ENCODE results near the gene ARTN.
A peak's percentile ranks its signal among the peaks of the same experiment; 100 is the strongest.

Gene ARTN

DNA sequence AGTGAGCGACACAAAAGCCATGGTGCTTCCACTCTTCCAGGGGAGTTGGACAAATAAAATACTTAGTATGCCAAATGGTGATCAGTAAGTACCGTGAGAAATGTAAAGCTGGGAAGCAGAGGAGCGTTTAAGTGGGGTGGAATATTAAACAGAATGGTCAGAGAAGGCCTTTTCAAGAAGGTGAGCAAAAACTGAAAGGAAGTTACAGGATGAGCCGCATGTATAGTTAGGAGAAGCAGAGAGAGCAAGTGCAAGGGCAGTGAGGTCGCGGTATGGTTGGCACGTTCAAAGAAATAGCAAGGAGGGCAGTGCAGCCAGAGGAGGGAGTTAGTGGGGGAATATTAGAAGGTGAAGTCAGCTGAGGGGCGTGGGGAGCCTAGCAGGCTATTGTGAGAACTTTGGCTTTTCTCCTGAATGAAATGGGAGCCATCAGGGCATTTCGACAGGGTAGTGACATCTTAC, 40.4 kb downstream of the ARTN start:
- DNase-seq: peak in 1 of 5 donors; percentile 7

DNA sequence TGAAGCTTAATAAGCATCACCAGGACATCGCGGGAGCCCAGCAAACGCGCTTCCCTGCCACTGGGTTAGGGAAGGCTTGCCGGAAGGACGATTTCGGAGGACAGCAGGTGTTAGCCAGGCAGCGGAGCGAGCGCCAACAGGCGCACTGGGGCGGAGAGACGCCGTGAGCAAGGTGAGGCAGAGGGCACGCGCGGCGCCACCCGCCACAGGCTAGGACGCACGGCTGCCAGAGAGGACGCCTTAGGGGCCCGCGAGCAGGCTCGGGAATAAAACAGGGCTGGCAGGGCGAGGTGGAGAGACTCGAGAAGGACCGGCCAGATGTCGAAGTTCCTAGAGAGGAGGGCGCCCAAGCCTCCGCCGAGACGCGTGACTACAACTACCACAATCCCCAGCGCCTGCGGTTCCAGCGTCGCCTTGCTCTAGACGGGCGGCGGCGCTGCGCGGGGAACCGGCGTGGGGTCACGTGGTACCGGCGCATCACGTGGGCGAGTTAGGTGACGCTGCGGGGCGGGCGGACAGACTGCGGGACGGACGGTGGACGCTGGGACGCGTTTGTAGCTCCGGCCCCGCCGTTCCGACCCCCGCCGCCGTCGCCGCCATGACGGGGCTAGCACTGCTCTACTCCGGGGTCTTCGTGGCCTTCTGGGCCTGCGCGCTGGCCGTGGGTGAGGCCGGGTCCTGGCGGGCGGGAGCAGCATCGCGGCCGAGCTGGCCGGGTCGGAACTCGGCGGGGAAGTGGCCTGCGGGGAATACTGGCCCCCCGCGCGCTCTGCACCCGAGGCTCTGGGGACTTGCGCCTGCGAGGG, 41.0 kb downstream of the ARTN start, which contains the start of gene ATP6V0B:
Gene ATP6V0B, plus strand, starts transcription at position 518 of the 806 bp plus-strand sequence. Its CDS starts 81 bp downstream, at position 599.
- DNase-seq: peak; percentile 83 to 93 (median 92)

DNA sequence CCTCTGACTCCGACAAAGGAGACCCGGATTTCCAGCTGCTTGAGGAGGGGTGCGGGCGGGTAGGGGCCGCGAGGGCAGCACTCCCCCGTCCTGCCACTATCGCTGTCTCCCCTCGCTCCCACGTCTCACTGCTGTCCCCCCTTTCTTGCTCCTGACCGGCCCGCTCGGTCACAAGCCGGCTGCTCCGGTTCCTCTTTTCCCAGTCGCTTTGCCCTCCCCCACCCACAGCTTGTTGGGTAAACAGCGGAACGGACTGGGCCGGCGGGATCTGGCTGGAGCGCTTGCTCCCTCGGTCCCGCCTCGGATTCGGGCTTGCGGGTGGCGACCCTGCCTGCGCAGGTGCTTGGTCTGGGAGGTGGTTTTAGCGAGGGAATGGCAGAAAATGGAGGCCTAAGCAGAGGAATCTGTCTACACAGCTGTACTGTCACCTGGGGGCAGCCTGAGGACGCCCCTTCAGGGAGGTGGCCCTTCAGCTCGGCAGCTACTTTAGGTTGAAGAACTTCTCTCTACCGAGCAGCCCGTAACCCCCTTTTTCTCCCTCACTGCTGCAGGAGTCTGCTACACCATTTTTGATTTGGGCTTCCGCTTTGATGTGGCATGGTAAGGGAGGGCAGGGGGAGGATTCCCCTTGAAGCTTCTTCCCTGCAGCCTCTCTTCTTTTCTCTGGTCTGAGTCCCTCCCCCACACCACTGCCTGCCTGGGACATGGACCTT, 41.8 kb downstream of the ARTN start:
- peak in 2 of 5 donors; percentile 29 to 48 for DNase-seq

DNA sequence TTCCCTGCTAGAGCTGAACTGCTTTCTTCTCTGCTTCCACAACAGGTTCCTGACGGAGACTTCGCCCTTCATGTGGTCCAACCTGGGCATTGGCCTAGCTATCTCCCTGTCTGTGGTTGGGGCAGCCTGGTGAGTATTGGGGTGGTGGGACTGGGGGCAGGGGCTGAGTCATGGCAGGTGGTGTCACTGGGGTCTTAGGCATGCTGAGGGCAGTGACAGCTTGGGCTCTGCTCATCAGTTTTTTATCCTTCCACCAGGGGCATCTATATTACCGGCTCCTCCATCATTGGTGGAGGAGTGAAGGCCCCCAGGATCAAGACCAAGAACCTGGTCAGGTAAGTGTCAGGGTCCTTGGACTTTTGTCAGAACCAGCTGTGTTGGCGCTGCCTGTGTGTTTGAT, 42.4 kb downstream of the ARTN start:
- DNase-seq: no peak

DNA sequence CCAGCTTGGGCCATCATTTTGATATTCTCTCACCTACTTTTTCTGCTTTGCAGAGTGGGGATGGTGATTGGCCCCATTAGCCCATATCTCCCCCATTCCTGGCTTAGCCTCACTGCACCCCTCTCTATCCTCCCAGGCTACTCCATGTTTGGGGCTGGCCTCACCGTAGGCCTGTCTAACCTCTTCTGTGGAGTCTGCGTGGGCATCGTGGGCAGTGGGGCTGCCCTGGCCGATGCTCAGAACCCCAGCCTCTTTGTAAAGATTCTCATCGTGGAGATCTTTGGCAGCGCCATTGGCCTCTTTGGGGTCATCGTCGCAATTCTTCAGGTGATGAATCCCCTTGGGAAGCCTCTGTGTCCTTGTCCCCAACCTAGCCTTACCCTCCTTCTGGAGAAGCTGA, 43.3 kb downstream of the ARTN start:
- DNase-seq: no peak

DNA sequence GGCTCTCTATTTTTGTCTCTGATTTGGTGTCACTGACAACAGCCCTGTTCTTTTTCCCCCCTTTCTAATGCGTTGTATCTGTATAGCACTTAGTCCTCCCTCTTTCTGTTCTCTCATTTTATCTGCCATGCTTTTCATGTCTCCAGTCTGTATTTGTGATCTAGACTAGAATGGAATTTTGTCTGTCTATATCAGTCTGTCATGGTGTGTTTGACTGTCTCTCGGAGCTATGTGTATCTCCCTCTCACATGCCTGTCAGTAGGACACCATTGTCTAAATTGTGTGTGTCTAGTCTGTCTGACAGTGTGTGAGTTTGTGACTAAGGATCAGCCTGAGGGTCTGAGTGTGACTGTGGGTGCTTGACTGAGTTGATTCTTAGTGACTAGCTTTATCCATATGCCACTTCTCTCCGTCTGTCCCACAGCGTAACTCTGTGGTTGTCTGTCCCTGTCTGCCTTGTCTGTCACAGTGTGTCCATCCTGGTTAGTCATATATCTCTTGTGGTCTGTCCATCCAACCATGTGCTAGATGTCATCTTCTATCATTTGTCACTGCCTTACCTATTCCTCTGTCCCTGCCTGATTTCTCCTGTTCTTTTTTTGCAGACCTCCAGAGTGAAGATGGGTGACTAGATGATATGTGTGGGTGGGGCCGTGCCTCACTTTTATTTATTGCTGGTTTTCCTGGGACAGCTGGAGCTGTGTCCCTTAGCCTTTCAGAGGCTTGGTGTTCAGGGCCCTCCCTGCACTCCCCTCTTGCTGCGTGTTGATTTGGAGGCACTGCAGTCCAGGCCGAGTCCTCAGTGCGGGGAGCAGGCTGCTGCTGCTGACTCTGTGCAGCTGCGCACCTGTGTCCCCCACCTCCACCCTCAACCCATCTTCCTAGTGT, 44.0 kb downstream of the ARTN start:
- DNase-seq: no peak

DNA sequence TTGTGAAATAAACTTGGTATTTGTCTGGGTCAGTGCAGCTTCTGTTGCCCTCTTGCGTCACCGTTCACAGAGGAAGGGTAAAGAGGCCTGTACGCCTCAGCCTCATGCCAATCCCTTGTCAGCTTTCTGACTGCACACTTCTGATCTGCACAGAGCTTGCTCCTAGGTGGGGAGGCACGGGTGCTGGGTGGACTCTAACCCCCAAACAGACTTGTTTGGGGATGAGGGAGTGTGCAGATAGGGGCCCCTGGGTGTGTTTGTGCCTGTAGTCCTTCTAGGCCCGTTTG, 44.6 kb downstream of the ARTN start:
- no peak for DNase-seq

DNA sequence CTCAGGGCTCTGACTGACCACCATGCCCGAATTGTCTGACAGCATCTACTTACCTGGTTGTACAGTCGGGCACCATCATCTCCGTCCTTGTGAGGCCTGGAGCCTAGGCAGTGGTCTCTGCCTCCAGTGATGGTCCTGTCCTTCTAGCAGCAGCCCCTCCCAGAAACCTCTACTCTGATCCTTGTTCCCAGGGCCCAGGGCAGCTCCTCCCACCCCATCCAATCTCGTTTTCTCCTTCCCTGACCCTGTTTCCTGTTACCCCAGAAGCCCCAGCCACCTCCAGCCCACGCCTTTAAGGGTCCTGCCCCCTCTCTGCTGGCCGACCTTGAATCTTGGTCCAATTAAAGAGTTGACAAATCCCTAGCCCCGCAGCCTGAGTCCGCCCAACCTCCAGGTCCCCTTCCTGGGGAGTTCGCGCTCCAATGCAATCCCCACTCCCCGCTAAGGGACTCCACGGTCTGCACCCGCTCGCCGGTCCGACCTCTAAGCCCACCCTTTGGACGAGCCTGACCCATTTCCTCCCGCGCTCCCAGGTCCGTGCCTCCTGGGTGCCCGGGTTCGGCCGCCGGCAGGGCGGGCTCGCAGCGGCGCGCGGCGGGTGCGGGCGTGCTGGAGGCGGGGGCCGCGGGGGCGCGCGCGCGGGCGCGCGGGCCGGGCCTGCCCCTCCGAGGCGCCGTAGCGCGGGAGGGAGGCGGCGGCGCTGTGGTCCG, 45.1 kb downstream of the ARTN start, which contains the start of gene B4GALT2:
Gene B4GALT2, plus strand, starts transcription at position 660 of the 710 bp plus-strand sequence. CDS start 1,951 bp downstream, outside the sequence.
- DNase-seq: peak in 1 of 5 donors; percentile 35

DNA sequence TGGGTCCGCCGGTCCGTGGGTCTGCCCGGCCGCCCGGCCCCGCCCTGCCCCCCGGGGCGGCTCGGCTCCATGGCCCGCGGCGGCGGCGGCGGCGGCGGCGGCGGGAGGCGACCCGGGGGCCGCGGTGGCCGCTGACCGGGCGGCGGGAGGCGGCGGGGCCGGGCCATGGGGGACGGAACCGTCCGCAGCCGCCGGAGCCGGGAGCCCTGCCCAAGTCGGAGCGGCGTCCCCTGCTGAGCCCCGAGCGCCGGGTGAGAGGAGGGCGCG, 45.6 kb downstream of the ARTN start:
- no peak for DNase-seq

DNA sequence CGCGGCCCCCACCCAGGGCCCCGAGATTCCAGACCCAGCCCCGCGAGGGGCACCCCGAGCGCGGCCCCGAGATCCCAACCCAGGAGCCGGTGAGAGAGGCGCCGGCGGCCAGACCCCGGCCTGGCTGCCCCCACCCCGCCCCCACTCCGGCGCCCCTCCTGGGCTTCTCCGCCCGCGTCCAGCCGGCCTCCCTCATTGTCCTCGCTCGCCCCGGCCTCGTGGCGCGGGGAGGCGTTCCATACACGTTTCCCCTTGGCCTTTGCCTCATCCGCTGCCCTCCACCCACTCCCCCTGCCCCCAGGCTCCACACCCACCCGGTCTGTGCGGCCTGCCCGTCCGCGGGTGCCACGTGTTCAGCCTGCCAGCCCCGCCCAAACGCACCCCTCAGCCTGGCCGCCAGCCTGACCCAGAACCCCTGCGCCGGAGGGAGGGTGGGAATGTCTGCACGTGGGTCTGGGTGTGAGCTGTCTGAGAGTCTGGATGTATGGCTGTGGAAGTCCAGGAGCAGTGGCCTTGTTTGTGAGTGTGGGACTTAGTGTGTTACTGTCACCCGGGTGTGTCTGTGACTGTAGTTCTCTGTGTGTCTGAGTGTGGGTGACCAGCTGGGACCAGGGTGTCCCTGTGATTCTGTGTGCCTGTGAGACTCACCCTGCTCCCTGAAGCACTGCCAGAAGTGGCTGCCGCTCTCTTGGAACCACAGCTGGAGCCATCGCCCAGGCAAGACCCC, 46.1 kb downstream of the ARTN start:
- DNase-seq: no peak

DNA sequence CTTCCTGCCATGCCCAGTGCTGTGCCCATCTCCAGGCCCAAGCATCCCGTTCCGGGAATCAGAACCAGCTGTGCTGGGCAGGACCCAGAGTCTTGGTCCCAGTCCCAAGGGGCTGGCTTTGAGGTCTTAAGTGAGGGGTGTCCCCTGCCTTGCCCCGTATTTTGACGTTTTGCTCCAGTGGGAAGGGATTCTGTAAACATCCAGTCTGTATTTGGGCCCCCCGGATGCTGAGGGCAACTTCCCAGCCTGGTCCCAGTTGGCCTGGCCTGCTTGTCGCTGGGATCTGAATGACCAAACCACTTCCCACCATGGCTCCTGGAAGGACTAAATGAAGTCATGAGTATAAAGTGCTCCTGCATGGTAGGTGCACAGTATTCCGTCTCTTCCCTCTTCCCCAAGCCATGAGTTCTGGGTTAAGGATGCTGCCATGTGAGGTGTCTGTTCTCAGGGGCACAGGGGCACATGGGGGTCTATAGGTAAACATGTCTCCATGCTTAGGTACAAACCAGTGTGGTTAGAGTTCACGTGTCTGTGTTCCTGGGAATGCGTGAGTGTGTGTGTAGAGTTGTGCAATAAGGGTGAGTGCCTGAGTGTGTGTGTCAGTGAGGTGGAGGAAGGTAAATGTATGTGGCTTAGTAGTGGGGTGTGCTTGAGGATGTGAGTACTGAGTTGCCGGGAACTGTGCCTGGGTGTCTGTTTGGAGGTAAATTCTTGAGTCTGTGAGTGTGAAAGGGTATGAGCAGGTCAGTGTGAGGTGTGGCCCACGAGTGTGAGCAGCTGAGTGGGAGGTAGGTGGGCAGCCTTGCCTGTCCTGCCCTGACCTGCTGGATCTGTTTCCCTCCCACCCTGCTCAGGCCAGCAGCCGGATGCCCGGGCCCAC, 46.9 kb downstream of the ARTN start:
- DNase-seq: no peak

DNA sequence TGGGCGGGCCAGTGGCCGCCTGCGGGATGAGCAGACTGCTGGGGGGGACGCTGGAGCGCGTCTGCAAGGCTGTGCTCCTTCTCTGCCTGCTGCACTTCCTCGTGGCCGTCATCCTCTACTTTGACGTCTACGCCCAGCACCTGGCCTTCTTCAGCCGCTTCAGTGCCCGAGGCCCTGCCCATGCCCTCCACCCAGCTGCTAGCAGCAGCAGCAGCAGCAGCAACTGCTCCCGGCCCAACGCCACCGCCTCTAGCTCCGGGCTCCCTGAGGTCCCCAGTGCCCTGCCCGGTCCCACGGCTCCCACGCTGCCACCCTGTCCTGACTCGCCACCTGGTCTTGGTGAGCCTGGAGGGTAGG, 47.5 kb downstream of the ARTN start:
- DNase-seq: no peak

DNA sequence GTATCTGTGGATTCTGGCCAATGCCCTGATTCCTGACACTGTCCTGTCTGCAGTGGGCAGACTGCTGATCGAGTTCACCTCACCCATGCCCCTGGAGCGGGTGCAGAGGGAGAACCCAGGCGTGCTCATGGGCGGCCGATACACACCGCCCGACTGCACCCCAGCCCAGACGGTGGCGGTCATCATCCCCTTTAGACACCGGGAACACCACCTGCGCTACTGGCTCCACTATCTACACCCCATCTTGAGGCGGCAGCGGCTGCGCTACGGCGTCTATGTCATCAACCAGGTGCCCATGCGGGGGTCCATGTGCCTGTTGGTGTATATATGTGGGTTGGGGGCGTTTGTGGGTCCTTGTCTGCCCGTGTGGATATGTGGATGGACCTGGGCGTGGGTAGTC, 48.0 kb downstream of the ARTN start:
- DNase-seq: no peak

DNA sequence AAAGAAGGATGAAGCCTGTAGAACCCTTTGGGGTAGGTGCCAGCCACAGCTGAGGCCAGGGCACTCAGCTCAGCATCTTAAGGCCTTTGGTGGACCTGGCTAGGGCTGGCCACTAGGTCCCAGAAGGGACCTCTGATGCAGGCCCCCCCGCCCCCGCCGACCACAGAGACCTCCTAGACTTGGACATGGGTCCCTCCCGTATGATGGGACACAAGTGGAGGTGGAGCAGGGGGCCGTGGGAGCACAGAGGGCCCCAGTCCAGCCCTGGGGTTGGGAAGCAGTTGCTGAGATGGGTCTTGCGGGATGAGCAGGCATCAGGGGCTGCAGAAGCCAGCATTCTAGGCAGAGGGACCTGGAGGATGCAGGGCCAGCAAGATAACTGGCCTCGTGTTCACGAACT, 48.6 kb downstream of the ARTN start:
- no peak for DNase-seq

DNA sequence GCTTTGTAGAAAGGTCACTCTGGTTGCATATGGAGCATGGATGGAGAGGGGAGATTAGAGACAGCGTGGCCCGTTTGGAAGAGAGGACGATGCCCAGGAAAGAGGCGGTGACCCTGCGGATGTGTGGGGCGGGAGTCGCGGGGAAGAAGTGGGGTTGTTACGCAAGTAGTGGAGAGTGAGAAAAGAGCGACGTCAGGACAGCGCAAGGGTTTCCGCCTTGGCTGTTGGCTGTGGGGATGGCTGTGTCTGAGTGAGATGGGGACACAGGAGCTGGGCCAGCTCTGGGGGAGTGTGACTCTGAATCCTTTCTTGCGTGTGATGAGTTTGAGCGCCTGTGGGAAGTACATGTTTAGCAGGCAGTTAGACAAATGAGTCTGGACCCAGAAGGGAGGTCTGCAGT, 49.2 kb downstream of the ARTN start:
- DNase-seq: no peak

DNA sequence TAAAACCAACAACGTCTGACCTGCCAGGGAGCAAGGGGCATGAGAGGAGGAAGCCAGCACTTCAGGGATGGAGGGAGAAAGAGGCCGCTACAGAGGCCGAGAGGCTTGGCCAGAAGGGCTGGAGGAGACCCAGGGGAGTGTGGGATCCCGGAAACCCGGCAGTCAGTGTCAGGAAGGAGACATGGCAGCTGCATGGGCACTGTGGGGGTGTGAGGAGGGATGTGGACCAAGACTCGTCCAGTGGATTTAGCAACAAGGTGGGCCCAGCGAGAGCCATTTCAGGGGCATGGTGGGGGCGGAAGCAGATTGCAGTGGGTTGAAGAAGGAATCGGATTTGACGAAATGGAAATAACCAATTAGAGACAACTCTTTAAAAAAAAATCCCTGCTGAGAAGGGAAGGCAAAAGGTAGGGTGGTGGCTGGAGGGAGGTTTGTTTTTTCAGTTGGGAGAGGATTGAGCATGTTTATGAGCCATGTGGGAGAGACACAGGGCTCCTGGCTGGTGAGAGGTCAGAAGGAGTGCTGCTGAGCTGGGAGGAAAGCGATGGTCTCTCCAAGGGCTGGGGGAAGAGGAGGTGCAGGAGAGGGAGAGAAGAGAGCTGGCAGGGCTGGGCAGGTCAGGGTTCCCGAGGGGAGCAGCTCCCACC, 49.8 kb downstream of the ARTN start:
- DNase-seq: no peak

DNA sequence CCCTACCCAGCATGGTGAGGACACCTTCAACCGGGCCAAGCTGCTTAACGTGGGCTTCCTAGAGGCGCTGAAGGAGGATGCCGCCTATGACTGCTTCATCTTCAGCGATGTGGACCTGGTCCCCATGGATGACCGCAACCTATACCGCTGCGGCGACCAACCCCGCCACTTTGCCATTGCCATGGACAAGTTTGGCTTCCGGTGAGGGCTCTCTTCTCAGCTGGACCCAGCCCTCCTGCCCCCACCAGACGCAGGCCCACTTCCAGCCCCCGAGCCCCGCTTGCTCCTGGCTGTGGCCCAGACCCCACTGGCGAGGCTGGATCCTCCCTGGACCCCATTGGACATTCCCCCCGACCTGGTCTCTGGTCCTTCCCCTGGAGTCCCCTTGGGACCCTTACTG, 51.3 kb downstream of the ARTN start:
- no peak for DNase-seq

DNA sequence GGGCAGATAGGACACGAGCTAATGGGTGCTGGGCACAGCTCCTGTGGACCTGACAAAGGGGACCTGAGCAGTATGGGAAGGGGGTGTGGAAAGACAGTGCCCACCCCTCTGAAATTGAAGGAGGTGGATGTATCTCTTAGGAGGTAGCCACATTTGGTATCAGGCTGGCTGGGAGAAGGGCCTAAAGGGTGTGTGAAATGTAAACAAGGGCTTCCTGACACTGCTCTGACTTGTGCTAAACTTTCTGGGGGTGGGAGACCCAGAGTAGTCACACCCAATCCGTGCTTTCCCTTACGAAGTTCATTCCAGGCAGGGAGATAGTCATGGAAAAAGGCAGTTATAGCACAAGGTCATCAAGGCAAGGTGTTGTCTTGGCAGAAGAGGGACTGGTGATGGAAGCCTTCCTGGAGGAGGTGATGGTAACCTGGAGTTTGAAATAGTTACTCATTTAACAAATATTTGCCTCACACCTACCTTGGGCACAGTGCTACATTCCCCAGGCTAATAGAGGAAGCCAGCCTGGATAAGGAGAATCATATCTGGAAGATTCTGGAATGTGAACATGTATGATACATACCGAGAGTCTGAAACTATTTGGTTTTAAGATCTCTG, 52.5 kb downstream of the ARTN start:
- DNase-seq: no peak

DNA sequence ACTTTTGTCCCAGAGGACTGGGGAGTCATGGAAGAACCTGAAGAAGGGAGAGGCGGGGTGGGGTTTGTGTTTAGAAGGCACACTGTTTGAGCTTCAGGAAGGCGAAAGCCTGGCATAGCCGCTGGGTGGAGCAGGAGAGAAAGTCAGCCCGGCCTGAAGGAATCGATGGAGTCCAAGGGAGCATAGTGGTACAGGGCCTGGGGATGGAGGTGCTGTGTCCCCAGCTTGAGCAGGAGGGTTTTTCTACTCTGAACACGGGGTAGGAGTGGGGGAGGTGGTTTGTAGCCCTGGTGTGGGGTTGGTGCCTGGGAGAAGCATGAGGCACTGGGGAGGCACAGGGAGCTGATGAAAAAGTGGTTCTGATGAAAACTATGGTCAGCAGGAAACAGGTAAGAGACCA, 53.1 kb downstream of the ARTN start:
- DNase-seq: no peak

Data from T-helper 1 cell (primary cell).